Measurements from ENCODE around the gene MYO1C. TPM values are rescaled to one million over a fixed set of nuclear protein-coding genes. Genes with fewer than 3 reads are reported as not detected.

The MYO1C gene
- total RNA-seq, 1 experiment from 2014 or later = 227 TPM

DNA sequence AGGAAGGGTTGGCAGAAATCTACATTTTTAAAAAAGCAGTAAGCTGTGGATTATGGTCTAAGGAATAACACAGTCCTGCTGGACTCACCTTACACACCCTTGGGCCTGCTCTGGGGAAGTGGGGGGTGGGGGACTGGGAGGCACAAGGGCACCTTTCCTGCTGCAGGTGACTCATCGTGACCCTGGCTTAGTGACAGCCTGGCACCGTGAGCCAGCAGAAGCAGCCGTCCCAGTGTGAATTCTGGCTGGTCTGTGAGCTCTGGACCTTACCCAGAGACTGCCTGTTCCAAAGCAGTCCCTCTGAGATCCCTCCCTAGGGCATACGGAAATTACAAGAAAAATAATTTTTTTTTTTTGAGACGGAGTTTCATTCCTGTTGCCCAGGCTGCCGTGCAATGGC, 32.3 kb downstream of the MYO1C start:
- no peak for DNase-seq (ENCODE audit: low read depth, low spot score)
- ChIA-PET CTCF (interaction anchor here (0.7 kb wide), 1 partner anchor 94 kb away, joined by 4 read pairs; no protein-coding TSS in a partner anchor), RAD21 (ENCODE audit: low non-redundant PET in 1 of 2, low total read pairs in 2 of 2, uncharacterized antibody in 2 of 2, unreplicated experiment in 2 of 2) (no interaction called here), POLR2A (no interaction called here)
- peaks cover 36 to 63% of the 10 kb centered on the region in 2 experiments for H3K4me1 ChIP-seq (ENCODE audit: control insufficient read depth in 1 of 2, insufficient read depth in 2 of 2, low read length in 2 of 2)
- no peak for ATAC-seq
- peak overlapping the region; percentile 37; the same call in 1 of the 2 replicates for H3K27ac ChIP-seq (ENCODE audit: low read depth, low read length)
- intact Hi-C loops (cut with micrococcal nuclease) = loop anchor here (5.0 kb wide), 1 partner anchor 57 kb away; the partner anchor contains the start of gene INPP5K
- H3K9me3 ChIP-seq (ENCODE audit: control insufficient read depth in 1 of 2, insufficient read depth in 1 of 2, low read depth in 1 of 2, low read length in 2 of 2) = no peaks in the 10 kb centered on the region
- H3K27me3 ChIP-seq (ENCODE audit: insufficient read depth, low read length) = no peaks in the 10 kb centered on the region
- BruUV-seq (replicated peaks) = no TSS peak
- no peaks in the 10 kb centered on the region for H4K20me1 ChIP-seq (ENCODE audit: insufficient read depth)
- H3K36me3 ChIP-seq (ENCODE audit: control insufficient read depth in 1 of 2, insufficient read depth in 2 of 2, low read length in 2 of 2) = no peaks in the 10 kb centered on the region; a peak in 1 of 4 replicates
- peaks cover 18% of the 10 kb centered on the region for H3K79me2 ChIP-seq (ENCODE audit: insufficient read depth, low read length)
- no peak overlapping the region for H3K4me3 ChIP-seq (replicated peaks in 1 of 2; ENCODE audit: low read depth in 1 of 2, low read length in 2 of 2)
- no peak overlapping the region for H2AFZ ChIP-seq (ENCODE audit: low read depth, low read length, poor library complexity, severe bottlenecking)
- TF ChIP-seq FOSL1 (IDR thresholded peaks at IDR 0.05; ENCODE audit: low read depth) = peak; percentile 59; the same call in 1 of the 2 replicates
- TF ChIP-seq EZH2 (IDR thresholded peaks at IDR 0.05) = no peak
- TF ChIP-seq JUND (IDR thresholded peaks at IDR 0.05) = peak; percentile 61
- TF ChIP-seq, protein P1, sequence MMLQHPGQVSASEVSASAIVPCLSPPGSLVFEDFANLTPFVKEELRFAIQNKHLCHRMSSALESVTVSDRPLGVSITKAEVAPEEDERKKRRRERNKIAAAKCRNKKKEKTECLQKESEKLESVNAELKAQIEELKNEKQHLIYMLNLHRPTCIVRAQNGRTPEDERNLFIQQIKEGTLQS (IDR thresholded peaks at IDR 0.05) = no peak
- no peak for TF ChIP-seq EGR1 (IDR thresholded peaks at IDR 0.05; ENCODE audit: low read depth)
- TF ChIP-seq CEBPB (IDR thresholded peaks at IDR 0.05; ENCODE audit: low read depth) = no peak
- TF ChIP-seq ZNF274 (IDR thresholded peaks at IDR 0.05; ENCODE audit: low read depth, low read length) = no peak
- TF ChIP-seq ELF1 (IDR thresholded peaks at IDR 0.05; ENCODE audit: borderline replicate concordance, low read depth) = no peak
- TF ChIP-seq, protein P2, sequence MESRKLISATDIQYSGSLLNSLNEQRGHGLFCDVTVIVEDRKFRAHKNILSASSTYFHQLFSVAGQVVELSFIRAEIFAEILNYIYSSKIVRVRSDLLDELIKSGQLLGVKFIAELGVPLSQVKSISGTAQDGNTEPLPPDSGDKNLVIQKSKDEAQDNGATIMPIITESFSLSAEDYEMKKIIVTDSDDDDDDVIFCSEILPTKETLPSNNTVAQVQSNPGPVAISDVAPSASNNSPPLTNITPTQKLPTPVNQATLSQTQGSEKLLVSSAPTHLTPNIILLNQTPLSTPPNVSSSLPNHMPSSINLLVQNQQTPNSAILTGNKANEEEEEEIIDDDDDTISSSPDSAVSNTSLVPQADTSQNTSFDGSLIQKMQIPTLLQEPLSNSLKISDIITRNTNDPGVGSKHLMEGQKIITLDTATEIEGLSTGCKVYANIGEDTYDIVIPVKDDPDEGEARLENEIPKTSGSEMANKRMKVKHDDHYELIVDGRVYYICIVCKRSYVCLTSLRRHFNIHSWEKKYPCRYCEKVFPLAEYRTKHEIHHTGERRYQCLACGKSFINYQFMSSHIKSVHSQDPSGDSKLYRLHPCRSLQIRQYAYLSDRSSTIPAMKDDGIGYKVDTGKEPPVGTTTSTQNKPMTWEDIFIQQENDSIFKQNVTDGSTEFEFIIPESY (IDR thresholded peaks at IDR 0.05; ENCODE audit: extremely low read depth, insufficient replicate concordance, low read length) = no peak
- TF ChIP-seq SP1 (IDR thresholded peaks at IDR 0.05; ENCODE audit: low read depth) = no peak; the same call in 1 of the 2 replicates
- peak; percentile 48; the same call in 1 of the 2 replicates for TF ChIP-seq POLR2AphosphoS5 (IDR thresholded peaks at IDR 0.05; ENCODE audit: low read depth, low read length)
- H3K4me2 ChIP-seq (ENCODE audit: low read length) = peak overlapping the region; percentile 60
- H3K9ac ChIP-seq (ENCODE audit: low read length) = peak overlapping the region; percentile 6
- H3K9me2 ChIP-seq (ENCODE audit: insufficient read depth) = no peaks in the 10 kb centered on the region

All from HCT116 (cell line).